HG02588 (cell line): ENCODE data around the gene TMEM132D.

Source experiments
- ATAC-seq: cut with Tn5 transposase; IDR thresholded peaks from one replicate; pipeline ENCODE4 v1.9.1; 2021; ENCODE audit warnings: mild to moderate bottlenecking, moderate library complexity; ENCODE audit not compliant: unreplicated experiment

The TMEM132D gene

DNA sequence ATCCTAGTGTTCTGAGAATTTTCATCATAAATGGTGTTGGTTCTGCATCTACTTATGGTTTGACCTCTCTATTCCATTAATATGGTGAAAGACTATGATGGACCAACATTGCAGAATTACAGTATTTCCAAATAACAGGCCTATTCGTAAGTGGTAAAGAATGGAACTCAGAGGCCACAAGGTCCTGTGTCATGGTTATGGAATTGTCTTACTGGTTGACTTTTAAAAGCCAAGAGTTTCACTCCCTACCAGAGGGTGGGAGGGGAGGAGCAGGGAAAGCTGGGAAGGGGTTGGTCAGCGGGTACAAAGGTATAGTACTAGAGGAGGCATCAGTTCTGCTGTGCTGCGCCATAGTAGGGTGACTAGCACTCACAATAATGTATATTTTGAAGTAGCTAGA is 153.4 kb downstream of the TMEM132D start:
- no peak for ATAC-seq

DNA sequence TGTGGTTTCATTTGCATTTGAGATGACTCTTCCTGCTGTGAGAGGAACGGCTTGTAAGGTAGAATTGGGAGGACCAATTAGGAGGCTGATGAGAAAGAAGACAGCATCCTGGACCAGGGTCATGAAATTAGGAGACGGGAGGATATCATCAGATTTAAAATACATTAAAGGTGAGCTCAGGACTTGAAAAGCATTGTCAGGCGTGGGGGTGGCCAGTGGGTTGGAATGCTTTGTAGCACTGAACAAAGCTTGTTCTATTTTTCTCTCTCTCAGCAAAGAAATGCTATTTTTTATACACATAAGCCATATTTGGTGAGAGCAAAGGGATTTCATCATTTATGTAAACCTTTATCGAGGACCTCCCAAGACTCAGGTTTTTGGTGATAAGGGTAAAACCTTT is 157.5 kb downstream of the TMEM132D start:
- ATAC-seq, result no peak

DNA sequence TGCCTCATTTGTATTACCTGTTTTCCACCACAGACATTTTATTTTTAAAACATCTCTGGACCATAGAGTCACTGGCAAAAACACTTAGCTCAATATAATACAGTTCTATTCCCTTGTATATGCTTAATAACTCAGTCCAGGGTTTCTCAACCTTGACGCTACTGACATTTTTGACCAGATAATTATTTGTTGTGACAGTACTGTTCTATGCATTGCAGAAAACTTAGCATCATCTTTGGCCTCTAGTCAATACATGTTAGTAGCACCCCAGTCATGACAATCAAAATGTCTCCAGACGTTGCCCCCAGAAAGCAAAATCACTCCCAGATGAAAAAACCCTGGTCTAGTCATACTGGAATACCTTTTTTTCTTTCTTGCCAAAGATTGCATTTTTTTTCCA is 174.7 kb downstream of the TMEM132D start:
- ATAC-seq, result no peak

DNA sequence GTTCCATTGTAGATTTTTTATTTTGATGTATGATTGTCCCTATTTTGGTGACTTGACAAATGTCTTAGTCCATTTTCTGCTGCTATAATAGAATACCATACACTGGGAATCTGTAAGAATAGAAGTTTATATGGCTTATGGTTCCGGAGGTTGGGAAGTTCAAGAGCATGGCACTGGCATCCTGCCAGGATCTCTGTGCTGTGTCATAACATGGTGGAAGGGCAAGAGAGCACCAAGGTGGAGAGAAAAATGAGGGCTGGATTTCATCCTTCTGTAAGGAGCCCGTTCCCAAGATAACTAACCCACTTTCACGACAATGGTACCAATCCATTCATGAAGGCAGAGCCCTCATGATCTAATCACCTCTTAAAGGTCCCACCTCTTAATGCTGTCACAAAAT is 176.7 kb downstream of the TMEM132D start:
- ATAC-seq, result no peak

DNA sequence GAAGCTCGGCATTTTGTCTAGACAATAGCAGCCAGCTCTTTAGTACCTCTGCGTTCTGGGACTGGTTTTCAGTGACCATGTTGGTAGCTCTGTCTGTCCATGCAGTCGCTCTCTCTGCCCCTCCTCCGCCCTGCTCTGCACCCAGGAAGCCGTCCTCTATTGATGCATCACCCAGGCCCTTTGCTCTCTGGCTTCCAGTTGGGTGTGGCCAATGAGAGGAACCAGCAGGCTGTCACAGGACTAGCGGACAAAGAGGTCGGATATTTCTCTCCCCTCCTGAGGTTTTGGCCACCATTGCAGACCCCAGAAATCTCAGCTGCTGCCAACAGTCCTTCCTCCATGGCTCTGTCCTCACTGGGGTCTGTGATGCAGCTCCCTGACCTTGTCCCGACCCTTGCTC is 180.6 kb downstream of the TMEM132D start:
- ATAC-seq, result no peak

DNA sequence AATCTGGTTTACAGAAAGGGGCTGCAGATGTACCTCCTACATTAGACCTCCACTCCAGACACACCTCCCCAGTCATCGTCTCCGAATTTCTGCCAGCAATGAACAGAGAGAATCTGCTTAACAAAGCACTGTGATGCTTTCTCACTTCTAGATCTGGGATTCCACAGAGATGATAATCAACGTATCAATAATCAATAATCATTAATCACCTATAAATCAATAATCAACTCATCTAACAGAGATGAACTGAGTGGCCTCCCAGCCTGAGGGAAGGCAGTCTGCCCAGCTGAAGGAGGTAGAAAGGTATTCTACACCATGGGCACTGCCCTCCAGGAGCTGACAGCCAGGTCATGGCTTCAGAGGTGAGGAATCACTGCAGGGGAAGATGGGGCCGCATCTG is 183.2 kb downstream of the TMEM132D start:
- no peak for ATAC-seq

DNA sequence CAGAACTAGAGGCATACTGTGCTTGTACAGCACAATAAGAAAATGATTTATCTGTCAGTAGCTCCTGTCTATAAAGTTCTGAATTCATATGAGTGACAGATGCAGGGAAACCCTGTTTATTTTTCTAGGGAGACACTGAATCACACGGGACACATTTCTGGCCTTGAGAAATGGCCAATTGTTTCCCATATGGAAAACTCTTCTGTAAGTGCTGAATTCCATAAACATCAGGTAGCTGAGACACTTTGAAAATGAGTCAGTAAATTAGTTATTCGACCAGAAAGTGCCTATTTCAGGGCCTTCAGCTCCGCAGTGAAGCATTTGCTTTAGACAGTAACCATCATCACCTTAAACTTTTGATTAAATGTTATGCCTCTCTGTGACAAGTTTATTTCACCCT is 184.4 kb downstream of the TMEM132D start:
- ATAC-seq, result no peak

DNA sequence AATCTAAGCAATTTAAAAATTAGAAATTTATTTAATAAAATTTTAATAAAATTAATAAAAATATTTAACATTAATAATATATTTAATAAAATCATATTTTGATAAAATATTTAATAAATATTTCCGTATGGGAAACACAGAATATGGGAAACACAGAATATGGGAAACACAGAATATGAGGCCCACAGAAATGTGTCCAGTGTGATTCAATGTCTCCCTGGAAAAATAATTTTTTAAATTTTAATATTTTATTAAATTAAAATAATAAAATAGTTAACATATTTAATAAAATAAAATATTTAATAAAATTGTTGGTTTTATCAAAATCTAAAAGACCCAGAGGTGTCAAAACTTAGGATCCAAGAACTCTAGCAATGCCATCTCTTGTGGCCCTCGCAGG is 186.4 kb downstream of the TMEM132D start:
- no peak for ATAC-seq

DNA sequence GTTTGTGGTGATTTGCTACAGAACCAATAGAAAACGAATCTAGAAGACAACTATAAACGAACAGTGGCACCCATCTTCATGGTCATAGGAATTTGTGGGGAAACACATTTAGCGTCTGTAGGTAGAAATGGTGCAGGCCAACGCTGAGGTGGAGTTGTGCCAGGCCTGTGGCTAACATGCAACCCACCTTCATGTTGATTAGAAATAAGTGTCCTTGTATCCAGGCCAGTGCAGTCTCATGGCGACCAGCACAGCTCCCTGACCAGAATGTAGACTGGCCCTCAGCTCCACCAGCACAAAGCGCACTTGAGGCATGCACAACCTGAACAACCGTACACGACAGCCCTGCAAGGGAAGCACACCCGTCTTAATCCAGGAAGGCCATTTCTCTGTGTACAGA is 187.0 kb downstream of the TMEM132D start:
- no peak for ATAC-seq

DNA sequence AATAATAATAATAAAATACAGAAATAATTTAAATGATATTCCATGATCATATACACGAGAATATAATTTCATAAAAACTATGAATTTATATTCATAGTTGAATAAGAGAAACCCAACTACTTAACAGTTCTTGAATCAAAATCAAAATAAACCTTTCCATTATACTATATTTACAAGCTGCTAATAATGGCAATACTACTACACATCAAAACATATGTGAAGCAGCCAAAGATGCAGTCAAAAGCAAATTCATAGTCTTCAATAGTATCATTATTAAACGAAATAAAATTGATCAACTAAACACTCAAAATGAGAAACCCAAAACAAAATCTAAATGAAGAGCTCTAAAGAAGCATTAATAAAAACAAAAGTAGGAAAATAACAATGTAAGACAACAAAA is 197.1 kb downstream of the TMEM132D start:
- no peak for ATAC-seq

DNA sequence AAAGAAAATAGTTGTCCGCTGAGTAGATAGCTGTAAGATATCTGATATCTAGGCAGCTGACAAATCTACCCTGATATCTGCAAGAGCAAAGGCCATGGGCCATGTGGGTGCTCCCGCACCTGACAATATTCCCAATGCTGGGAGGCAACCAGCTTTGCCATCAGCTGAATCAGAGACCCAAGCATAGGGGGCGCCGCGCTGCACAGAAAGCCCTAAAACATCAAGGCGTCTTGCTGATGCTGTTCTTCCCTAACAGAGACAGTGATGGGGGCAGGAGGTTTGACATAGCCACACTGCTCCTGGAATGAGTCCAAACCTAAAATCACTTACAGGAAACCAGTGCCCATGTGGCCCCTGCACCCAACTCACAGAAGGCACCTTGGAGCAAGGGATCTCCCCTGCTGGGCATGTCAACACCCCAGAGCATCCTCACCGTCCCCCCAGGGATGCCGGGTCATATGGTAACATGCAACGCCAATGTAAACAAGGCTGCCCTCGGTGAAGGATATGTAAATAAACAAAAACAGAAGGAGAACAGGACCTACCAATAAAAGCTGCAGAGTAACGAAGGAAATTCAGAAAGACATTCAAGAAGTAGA is 199.5 kb downstream of the TMEM132D start:
- no peak for ATAC-seq

DNA sequence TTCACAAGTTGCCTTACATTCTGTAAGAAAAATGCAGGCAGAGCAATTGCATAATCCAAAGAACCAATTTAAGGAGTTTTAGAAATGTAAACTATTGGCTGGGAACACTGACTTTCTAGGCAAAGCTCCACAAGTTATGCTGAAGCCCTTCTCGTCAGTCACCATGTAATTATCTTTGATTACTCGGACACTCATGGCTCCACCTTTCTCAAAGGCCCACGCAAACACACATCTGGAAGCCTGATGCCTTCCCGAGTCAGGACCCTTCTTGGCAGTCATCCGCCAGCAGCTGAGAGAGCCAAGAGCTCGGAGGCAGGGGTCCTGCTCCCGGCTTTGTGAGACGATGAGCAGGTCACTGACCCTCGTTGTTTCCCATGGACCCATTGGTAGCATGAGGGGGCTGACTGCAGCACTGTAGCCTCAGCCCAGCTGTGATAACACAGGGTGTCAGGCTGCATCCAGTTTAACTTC is 202.2 kb downstream of the TMEM132D start:
- no peak for ATAC-seq

DNA sequence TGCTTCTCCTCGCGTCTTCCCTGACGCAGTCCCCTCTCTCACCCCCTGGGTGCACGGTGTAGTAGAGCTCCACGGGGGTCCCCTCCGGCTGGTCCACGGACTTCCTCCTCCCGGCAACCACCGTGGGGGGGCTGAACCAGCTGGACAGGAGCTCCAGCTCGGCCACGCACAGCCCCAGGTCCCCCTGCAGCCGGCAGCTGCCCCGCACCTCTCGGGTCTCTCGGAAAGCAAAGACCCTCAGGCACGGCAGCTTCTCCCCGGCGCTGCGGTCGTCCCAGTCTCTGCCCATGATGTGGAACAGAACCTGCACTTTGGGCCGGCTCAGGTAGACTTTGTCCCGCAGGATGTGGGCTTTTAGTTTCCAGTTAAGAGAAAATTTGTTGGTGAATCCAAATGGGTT is 203.8 kb downstream of the TMEM132D start:
- ATAC-seq, result no peak

DNA sequence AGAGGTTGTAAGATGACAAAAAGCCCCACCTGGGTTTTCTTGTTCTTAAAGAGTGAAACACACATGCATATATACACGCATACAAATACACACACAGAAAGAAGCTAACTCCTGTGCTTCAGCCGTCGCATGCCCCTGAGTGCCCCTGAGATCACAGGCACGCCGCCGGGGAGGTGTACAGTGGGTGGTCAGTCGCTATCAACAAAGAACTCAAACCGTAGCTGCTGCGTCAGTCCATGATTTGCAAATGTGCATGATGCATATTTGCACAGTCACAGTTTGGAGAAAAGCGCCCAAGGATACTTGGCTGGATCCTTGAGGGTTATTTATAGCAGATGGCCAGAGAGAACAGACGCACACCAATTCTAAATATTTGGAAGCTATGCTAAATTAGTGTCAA is 206.9 kb downstream of the TMEM132D start:
- no peak for ATAC-seq

DNA sequence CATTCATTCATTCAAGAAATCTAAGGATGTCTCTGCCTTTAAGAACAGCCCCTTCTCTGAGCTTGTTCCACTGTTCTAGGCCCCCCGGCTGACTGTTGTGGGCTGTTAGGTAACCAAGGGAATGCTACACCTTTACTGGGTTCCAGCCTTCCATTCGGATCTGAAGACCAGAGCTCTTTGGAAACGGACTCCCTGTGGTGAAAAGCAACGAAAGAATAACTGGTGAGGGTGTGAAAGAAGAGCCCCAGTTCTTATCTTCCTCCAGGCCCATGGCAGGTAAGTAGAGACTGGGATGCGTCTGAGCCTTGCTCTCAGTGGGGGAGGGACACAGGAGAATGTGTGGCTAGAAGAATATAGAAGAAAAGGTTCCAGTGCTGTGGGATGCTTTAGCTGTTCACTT is 207.4 kb downstream of the TMEM132D start:
- ATAC-seq, result no peak

DNA sequence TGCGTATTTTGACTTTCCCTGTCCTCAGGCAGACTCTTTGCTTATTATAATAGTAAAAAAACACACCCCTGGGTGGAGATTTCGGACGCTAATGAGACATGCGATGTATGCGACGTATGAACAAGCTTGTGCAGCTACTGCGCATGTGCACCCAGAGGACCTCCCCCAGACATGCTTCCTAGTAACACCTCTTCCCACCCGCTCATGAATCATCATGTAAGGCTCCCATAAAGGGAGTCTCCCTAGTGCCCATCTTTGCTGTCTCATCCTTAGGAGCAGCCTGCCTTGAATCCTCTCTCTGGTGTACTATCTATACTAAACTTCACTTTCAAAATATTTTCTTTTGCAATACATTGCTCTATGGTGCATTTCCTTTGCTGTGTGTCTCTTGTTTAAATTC is 210.1 kb downstream of the TMEM132D start:
- ATAC-seq, result no peak

DNA sequence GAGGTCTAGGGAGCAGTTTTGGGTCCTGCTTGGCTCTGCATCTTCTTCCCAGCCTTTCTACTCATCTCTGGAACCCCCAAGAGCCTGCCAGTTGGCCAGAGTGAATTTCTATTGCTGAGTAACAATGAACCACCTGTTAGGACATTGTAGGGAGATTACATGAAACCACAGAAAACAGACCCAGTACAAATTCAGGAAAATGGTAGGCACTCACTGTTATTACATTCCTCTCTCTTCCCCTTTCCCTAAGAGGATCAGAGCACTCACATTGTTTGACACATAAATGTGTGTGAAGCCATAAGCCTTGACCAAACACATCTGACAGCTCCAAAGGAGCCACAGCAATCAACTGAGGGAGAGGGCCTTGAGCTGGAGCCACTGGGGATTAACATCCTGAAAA is 216.1 kb downstream of the TMEM132D start:
- ATAC-seq, result no peak

DNA sequence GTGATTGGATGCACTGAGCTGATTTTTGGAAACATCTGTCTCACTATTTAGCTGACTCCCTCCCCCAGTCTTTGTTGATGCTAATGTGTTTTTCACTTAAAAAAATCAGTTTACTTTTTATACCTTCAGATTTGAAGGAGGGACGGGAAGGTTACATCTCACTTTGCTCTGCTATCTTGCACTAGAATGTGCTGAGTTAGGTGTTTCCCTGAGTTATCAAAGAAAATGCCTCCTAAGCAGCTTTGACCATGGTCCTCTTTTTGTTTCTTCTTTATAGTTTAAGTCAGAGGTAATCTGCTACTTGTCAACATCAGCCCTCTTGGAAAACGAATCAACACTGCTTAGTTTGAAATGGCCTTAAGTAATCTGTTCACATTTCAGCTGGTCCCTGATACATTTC is 222.0 kb downstream of the TMEM132D start:
- no peak for ATAC-seq

DNA sequence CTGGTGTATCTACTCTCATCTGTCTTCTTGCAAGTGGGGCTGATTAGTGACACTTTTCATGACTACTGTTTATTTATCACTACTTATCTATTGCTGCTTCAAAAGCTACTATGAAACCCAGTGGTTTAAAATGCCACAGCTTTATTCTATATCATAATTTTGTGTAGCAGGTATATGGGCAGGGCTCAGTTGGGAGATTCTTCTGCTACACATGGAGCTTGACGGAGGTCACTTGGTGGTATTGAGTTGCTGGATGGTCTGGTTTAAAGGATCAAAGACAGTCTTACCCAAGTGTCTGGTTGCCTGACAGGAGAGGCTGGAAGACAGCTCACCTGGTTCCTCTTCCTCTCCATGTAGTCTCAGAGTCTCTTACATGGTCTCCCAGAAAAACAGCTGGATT is 222.7 kb downstream of the TMEM132D start:
- no peak for ATAC-seq

DNA sequence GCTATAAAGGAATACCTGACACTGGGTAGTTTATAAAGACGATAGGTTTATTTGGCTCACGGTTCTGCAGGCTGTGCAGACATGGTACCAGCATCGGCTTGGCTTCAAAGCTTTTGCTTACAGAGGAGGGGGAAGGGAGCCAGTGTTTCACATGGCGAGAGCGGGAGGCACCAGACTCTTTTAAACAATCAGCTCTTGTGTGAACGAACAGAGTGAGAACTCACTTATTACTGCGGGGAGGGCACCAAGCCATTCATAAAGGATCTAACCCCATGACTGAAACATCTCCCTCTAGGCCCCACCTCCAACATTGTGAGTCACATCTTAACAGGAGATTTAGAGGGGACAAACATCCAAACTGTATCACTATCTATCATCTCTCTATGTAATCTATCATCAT is 227.4 kb downstream of the TMEM132D start:
- ATAC-seq, result no peak

DNA sequence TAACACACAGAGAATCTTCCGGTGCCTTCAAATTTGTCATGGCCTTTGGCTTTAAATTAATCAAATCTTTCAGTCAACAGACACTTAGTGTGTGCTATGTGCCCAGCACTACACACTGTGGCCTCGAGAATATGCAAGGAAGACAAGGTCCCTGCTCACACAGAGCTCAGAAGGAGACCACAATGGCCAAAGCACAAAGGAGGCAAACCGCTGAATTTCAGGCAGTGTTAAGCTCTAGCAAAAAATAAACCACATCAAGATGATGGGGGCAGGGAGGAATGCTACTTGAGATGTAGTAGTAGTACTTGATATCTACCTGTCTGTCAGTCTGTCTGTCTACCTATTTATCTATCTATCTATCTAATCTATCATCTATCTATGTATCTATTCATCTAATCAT is 227.9 kb downstream of the TMEM132D start:
- ATAC-seq, result no peak

DNA sequence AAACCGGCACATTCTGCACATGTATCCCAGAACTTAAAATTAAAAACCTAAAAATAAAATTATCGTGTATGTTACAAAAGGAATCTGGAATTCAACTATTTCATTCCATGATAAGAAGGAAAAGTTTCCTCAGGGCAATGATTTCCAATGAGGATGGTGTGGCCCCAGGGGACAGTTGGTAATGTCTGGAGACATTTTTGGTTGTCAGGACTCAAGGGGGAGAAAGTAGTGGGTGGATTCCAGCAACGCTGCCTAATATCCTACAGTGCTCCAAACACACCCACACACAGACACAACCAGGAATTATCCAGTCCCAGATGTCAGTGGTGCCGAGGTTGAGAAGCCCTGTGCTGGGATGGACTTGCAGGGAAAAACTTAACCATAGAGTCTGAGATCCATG is 228.3 kb downstream of the TMEM132D start:
- ATAC-seq, result no peak

DNA sequence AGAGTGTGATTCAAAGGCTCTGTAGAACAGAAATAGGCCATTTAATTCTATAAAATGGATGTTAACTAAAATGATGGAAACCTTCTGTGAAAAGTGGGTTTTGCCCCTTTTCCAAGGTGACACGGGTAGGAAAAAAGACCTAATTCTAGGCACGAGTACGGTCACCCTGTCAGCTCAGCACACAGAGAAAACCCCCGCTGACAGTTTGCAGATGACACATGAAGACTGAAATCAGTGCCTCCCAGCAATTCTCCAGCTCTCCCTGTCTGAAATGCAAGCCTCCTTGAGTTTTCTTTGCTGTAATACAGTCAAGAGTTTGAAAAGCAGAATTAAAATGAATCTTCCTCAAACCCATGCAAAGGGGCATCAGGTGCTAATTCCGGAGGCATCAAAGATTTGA is 230.0 kb downstream of the TMEM132D start:
- no peak for ATAC-seq

DNA sequence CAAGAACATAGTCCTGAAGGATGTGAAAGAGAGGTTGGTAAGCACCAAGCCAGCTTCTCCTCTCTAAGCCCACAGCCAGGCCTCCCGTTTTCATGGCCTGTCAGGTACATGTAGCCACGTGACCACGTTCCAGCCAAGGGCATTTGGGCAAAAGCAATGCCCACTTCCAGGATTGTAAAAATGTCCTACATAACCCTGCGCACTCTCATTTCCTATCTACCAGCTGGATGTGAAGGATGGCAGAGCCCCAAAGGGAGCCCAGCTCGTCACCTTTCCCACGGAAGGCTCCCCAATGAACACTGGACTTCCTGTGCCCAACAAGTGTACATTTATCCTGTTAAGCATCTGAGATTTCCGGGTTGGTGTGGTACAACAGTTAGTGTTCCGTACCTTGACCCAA is 231.7 kb downstream of the TMEM132D start:
- ATAC-seq, result no peak
